ENCODE results near the gene TANK. TPM values are rescaled to one million over a fixed set of nuclear protein-coding genes. Genes with fewer than 3 reads are reported as not detected.
A peak's percentile ranks its signal among the peaks of the same experiment; 100 is the strongest.

Gene TANK
- total RNA-seq, 1 experiment from 2014 or later = 24.5 TPM

DNA sequence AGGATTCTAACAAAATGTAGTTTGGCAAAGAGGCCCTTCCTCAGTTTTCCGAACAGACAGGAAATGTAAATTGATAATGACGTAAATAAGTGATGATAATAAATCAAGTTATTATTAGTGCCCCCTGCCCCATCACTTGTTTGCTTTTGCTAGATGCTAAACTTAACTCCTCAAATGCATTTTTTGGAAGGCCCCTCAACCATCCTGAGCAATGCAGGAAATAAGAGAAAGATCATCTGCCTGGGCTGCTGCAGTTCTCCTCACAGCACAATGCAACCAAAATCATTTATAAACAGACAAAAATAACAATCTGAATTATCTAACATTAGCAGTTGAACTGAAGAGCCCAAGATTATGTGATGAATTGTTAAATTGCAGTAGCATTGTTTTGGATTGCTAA lies 85.4 kb downstream of the TANK start:
- ATAC-seq (no peak), DNase-seq (ENCODE audit: low spot score) (no peak)
- Mint-ChIP-seq H3K27ac (no peak overlapping the region), H3K36me3 (no peaks in the 10 kb centered on the region), H3K9me3 (no peaks in the 10 kb centered on the region), H3K4me3 (peak overlapping the region; percentile 82), H3K4me1 (peaks cover 47% of the 10 kb centered on the region), H3K27me3 (ENCODE audit: low read depth) (peaks cover 56% of the 10 kb centered on the region)
- ChIA-PET CTCF (no interaction called here), POLR2A (no interaction called here)
- TF ChIP-seq JUN (CRISPR knock-in tag; IDR thresholded peaks at IDR 0.05) (no peak), ZNF416 (CRISPR knock-in tag; IDR thresholded peaks at IDR 0.05) (no peak), SP1 (CRISPR knock-in tag; conservative IDR thresholded peaks at IDR 0.05) (no peak), JAZF1 (CRISPR knock-in tag; IDR thresholded peaks at IDR 0.05) (no peak)
- TF ChIP-seq, protein P1, sequence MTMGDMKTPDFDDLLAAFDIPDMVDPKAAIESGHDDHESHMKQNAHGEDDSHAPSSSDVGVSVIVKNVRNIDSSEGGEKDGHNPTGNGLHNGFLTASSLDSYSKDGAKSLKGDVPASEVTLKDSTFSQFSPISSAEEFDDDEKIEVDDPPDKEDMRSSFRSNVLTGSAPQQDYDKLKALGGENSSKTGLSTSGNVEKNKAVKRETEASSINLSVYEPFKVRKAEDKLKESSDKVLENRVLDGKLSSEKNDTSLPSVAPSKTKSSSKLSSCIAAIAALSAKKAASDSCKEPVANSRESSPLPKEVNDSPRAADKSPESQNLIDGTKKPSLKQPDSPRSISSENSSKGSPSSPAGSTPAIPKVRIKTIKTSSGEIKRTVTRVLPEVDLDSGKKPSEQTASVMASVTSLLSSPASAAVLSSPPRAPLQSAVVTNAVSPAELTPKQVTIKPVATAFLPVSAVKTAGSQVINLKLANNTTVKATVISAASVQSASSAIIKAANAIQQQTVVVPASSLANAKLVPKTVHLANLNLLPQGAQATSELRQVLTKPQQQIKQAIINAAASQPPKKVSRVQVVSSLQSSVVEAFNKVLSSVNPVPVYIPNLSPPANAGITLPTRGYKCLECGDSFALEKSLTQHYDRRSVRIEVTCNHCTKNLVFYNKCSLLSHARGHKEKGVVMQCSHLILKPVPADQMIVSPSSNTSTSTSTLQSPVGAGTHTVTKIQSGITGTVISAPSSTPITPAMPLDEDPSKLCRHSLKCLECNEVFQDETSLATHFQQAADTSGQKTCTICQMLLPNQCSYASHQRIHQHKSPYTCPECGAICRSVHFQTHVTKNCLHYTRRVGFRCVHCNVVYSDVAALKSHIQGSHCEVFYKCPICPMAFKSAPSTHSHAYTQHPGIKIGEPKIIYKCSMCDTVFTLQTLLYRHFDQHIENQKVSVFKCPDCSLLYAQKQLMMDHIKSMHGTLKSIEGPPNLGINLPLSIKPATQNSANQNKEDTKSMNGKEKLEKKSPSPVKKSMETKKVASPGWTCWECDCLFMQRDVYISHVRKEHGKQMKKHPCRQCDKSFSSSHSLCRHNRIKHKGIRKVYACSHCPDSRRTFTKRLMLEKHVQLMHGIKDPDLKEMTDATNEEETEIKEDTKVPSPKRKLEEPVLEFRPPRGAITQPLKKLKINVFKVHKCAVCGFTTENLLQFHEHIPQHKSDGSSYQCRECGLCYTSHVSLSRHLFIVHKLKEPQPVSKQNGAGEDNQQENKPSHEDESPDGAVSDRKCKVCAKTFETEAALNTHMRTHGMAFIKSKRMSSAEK (CRISPR knock-in tag; IDR thresholded peaks at IDR 0.05; ENCODE audit: borderline replicate concordance) = no peak

DNA sequence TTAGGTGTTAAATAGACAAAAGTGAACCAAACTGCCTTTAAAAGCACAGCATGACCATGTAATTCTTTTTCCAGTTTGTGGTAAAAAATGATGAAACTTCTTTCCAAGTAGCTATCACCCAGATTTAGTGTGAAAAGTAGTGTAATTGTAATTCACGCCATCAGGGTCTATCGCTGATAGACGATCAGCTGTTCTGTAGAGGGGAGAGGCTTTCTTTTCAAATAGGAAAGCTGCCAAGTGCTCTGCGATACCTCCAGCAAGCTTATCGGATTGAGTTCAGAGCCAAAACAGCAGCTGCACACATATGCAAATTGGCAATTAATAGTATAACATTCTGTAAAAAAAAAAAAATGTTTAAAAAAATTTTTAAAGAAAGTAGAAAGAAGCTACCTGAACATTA lies 86.1 kb downstream of the TANK start:
- peaks cover 49% of the 10 kb centered on the region for H3K27me3 Mint-ChIP-seq (ENCODE audit: low read depth)
- H3K4me3 Mint-ChIP-seq = peak overlapping the region; percentile 82
- ChIA-PET CTCF (interaction anchor here (0.6 to 1.4 kb wide), 2 partner anchors 9 to 182 kb away, joined by 3 read pairs; no protein-coding TSS in a partner anchor), POLR2A (interaction anchor here (1.1 kb wide), 1 partner anchor 9 kb away, joined by 4 read pairs; no protein-coding TSS in a partner anchor)
- H3K9me3 Mint-ChIP-seq = no peaks in the 10 kb centered on the region
- no peaks in the 10 kb centered on the region for H3K36me3 Mint-ChIP-seq
- ATAC-seq (no peak), DNase-seq (ENCODE audit: low spot score) (no peak)
- peaks cover 52% of the 10 kb centered on the region for H3K4me1 Mint-ChIP-seq
- H3K27ac Mint-ChIP-seq = no peak overlapping the region
- TF ChIP-seq ZNF138 (CRISPR knock-in tag; conservative IDR thresholded peaks at IDR 0.05) = no peak
- no peak for TF ChIP-seq RELA (CRISPR knock-in tag; IDR thresholded peaks at IDR 0.05; ENCODE audit: borderline replicate concordance)
- TF ChIP-seq, protein P2, sequence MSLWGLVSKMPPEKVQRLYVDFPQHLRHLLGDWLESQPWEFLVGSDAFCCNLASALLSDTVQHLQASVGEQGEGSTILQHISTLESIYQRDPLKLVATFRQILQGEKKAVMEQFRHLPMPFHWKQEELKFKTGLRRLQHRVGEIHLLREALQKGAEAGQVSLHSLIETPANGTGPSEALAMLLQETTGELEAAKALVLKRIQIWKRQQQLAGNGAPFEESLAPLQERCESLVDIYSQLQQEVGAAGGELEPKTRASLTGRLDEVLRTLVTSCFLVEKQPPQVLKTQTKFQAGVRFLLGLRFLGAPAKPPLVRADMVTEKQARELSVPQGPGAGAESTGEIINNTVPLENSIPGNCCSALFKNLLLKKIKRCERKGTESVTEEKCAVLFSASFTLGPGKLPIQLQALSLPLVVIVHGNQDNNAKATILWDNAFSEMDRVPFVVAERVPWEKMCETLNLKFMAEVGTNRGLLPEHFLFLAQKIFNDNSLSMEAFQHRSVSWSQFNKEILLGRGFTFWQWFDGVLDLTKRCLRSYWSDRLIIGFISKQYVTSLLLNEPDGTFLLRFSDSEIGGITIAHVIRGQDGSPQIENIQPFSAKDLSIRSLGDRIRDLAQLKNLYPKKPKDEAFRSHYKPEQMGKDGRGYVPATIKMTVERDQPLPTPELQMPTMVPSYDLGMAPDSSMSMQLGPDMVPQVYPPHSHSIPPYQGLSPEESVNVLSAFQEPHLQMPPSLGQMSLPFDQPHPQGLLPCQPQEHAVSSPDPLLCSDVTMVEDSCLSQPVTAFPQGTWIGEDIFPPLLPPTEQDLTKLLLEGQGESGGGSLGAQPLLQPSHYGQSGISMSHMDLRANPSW (CRISPR knock-in tag; conservative IDR thresholded peaks at IDR 0.05; ENCODE audit: low read depth) = no peak
- TF ChIP-seq, protein P3, sequence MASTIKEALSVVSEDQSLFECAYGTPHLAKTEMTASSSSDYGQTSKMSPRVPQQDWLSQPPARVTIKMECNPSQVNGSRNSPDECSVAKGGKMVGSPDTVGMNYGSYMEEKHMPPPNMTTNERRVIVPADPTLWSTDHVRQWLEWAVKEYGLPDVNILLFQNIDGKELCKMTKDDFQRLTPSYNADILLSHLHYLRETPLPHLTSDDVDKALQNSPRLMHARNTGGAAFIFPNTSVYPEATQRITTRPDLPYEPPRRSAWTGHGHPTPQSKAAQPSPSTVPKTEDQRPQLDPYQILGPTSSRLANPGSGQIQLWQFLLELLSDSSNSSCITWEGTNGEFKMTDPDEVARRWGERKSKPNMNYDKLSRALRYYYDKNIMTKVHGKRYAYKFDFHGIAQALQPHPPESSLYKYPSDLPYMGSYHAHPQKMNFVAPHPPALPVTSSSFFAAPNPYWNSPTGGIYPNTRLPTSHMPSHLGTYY (CRISPR knock-in tag; IDR thresholded peaks at IDR 0.05) = no peak
- TF ChIP-seq ATF1 (CRISPR knock-in tag; IDR thresholded peaks at IDR 0.05) = no peak
- no peak for TF ChIP-seq ZNF317 (CRISPR knock-in tag; IDR thresholded peaks at IDR 0.05; ENCODE audit: borderline replicate concordance, low read depth)
- no peak for TF ChIP-seq TEAD1 (CRISPR knock-in tag; IDR thresholded peaks at IDR 0.05)
- TF ChIP-seq PRRX2 (CRISPR knock-in tag; IDR thresholded peaks at IDR 0.05) = no peak
- TF ChIP-seq, protein P4, sequence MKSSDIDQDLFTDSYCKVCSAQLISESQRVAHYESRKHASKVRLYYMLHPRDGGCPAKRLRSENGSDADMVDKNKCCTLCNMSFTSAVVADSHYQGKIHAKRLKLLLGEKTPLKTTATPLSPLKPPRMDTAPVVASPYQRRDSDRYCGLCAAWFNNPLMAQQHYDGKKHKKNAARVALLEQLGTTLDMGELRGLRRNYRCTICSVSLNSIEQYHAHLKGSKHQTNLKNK (CRISPR knock-in tag; IDR thresholded peaks at IDR 0.05) = no peak
- TF ChIP-seq, protein P5, sequence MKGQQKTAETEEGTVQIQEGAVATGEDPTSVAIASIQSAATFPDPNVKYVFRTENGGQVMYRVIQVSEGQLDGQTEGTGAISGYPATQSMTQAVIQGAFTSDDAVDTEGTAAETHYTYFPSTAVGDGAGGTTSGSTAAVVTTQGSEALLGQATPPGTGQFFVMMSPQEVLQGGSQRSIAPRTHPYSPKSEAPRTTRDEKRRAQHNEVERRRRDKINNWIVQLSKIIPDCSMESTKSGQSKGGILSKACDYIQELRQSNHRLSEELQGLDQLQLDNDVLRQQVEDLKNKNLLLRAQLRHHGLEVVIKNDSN (CRISPR knock-in tag; IDR thresholded peaks at IDR 0.05) = no peak
- no peak for TF ChIP-seq ETV6 (CRISPR knock-in tag; IDR thresholded peaks at IDR 0.05)
- TF ChIP-seq SMAD3 (CRISPR knock-in tag; IDR thresholded peaks at IDR 0.05; ENCODE audit: borderline replicate concordance) = no peak
- TF ChIP-seq, protein P6, sequence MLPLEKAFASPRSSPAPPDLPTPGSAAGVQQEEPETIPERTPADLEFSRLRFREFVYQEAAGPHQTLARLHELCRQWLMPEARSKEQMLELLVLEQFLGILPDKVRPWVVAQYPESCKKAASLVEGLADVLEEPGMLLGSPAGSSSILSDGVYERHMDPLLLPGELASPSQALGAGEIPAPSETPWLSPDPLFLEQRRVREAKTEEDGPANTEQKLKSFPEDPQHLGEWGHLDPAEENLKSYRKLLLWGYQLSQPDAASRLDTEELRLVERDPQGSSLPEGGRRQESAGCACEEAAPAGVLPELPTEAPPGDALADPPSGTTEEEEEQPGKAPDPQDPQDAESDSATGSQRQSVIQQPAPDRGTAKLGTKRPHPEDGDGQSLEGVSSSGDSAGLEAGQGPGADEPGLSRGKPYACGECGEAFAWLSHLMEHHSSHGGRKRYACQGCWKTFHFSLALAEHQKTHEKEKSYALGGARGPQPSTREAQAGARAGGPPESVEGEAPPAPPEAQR (CRISPR knock-in tag; IDR thresholded peaks at IDR 0.05) = no peak
- TF ChIP-seq, protein P7, sequence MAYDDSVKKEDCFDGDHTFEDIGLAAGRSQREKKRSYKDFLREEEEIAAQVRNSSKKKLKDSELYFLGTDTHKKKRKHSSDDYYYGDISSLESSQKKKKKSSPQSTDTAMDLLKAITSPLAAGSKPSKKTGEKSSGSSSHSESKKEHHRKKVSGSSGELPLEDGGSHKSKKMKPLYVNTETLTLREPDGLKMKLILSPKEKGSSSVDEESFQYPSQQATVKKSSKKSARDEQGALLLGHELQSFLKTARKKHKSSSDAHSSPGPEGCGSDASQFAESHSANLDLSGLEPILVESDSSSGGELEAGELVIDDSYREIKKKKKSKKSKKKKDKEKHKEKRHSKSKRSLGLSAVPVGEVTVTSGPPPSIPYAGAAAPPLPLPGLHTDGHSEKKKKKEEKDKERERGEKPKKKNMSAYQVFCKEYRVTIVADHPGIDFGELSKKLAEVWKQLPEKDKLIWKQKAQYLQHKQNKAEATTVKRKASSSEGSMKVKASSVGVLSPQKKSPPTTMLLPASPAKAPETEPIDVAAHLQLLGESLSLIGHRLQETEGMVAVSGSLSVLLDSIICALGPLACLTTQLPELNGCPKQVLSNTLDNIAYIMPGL (CRISPR knock-in tag; IDR thresholded peaks at IDR 0.05) = no peak
- TF ChIP-seq ELF4 (CRISPR knock-in tag; IDR thresholded peaks at IDR 0.05; ENCODE audit: low read depth) = no peak
- no peak for TF ChIP-seq TP53 (CRISPR knock-in tag; IDR thresholded peaks at IDR 0.05)
- no peak for TF ChIP-seq TCF7 (CRISPR knock-in tag; IDR thresholded peaks at IDR 0.05; ENCODE audit: low read depth)
- no peak for TF ChIP-seq ZNF232 (CRISPR knock-in tag; IDR thresholded peaks at IDR 0.05)

All from WTC11 (cell line).